Measurements from ENCODE around the gene CADM1.

The CADM1 gene

DNA sequence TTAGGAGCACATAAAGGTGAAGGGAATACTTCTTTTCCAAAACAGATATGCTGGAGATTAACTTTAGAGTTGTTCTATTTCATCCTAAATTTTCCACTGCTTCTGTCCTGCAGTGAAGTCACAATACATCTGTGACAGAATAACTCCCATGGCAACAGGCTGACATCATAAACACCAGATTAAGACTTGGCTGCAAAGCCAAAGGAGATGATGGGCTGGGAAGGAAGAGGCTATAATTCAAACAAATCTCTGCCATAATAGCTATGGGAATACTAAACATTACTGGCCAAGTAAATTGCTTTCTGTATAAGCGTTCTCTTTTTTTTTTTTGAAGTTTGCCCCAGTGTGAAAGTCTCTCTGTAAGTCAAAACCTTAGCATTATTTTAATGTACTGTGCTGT, 107.7 kb downstream of the CADM1 start:
- H3K4me1 Mint-ChIP-seq (ENCODE audit: low read depth): no peaks in the 10 kb centered on the region
- no peaks in the 10 kb centered on the region for H3K36me3 Mint-ChIP-seq (ENCODE audit: low read depth)
- no peak overlapping the region for H3K27ac Mint-ChIP-seq
- peaks cover 2% of the 10 kb centered on the region for H3K27me3 Mint-ChIP-seq
- no peak for DNase-seq
- H3K9me3 Mint-ChIP-seq: peaks cover 2% of the 10 kb centered on the region
- no peak overlapping the region for H3K4me3 Mint-ChIP-seq

DNA sequence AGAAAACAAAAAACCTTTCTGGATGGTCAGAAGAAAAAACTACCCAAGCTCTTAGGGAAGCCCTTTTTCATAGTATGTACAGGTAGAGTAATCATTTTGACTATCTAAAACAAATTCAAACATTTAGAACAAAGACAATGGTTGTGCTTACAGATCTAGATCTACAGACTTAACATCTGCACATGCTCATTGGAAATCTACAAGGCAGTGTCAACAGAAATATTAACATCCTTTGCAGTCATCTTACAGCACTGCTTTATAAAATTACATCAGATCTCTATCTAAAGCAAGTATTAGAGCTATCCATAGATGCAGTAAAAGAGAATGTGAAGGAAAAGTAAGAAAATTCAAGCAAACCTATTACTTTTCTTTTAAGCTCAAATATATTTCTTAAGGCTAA, 110.3 kb downstream of the CADM1 start:
- Mint-ChIP-seq H3K9me3 (peaks cover 2% of the 10 kb centered on the region), H3K4me1 (ENCODE audit: low read depth) (no peaks in the 10 kb centered on the region), H3K36me3 (ENCODE audit: low read depth) (no peaks in the 10 kb centered on the region), H3K4me3 (no peak overlapping the region), H3K27ac (no peak overlapping the region), H3K27me3 (no peaks in the 10 kb centered on the region)
- DNase-seq: no peak

GRCh38 chr11:115391598-115391997, 112.6 kb downstream of the CADM1 start:
- no peaks in the 10 kb centered on the region for H3K4me1 Mint-ChIP-seq (ENCODE audit: low read depth)
- peaks cover 11% of the 10 kb centered on the region for H3K27me3 Mint-ChIP-seq
- H3K36me3 Mint-ChIP-seq (ENCODE audit: low read depth): no peaks in the 10 kb centered on the region
- no peak overlapping the region for H3K27ac Mint-ChIP-seq
- H3K4me3 Mint-ChIP-seq: no peak overlapping the region
- H3K9me3 Mint-ChIP-seq: no peaks in the 10 kb centered on the region
- DNase-seq: no peak

DNA sequence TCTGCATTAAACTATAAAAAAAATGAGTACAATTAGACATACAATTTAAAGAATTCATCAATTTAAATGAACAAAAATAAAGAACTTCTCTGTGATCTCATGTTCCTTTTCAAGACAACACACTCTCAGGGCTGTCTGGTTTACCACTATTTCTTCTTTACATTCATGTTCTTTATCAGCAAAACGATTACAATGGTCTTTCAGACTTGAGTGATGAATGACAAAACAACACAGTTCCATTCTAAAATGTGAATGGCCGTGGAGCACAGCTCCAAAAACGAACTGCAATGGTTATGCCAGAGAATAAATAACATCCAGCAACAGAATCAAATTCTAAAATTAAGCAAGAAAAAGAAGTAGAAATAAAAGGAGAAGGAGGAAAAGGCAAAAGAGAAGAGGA, 113.1 kb downstream of the CADM1 start:
- H3K4me3 Mint-ChIP-seq: no peak overlapping the region
- no peaks in the 10 kb centered on the region for H3K9me3 Mint-ChIP-seq
- no peak overlapping the region for H3K27ac Mint-ChIP-seq
- DNase-seq: no peak
- H3K4me1 Mint-ChIP-seq (ENCODE audit: low read depth): no peaks in the 10 kb centered on the region
- peaks cover 11% of the 10 kb centered on the region for H3K27me3 Mint-ChIP-seq
- H3K36me3 Mint-ChIP-seq (ENCODE audit: low read depth): no peaks in the 10 kb centered on the region

- H3K27me3 Mint-ChIP-seq: peaks cover 16% of the 10 kb centered on the region
- no peak for DNase-seq
- no peaks in the 10 kb centered on the region for H3K9me3 Mint-ChIP-seq
- H3K4me1 Mint-ChIP-seq (ENCODE audit: low read depth): no peaks in the 10 kb centered on the region
- no peak overlapping the region for H3K27ac Mint-ChIP-seq
- H3K36me3 Mint-ChIP-seq (ENCODE audit: low read depth): no peaks in the 10 kb centered on the region
- no peak overlapping the region for H3K4me3 Mint-ChIP-seq
These were observed 113.8 kb downstream of the CADM1 start for GRCh38 chr11:115390441-115390840.

DNA sequence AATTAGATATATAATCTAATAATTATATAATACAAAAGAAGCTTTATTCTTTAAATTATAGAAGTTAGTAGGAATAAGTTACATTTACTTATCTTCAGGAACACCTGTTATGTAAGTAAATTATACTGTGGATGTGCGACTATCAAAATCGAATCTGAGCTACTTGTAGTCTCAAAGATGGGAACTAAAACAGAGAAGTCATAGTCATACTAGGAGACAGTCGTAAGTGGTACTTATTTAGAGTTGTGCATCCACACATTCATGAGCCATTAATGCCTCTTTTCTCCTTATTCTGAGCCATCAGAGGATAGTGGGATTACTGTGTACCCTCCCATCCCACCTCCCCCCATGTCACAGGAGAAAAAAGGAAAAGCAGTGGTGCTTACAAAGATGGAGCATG, 114.4 kb downstream of the CADM1 start:
- H3K27me3 Mint-ChIP-seq: peaks cover 16% of the 10 kb centered on the region

GRCh38 chr11:115385226-115385625, 119.0 kb downstream of the CADM1 start:
- no peaks in the 10 kb centered on the region for H3K4me1 Mint-ChIP-seq (ENCODE audit: low read depth)
- no peak overlapping the region for H3K27ac Mint-ChIP-seq
- H3K4me3 Mint-ChIP-seq: no peak overlapping the region
- H3K36me3 Mint-ChIP-seq (ENCODE audit: low read depth): no peaks in the 10 kb centered on the region
- peaks cover 17% of the 10 kb centered on the region for H3K27me3 Mint-ChIP-seq
- no peak for DNase-seq
- H3K9me3 Mint-ChIP-seq: no peaks in the 10 kb centered on the region

More for the DNA sequence above, 114.4 kb downstream of the CADM1 start:
- DNase-seq: no peak
- Mint-ChIP-seq H3K36me3 (ENCODE audit: low read depth) (no peaks in the 10 kb centered on the region), H3K9me3 (no peaks in the 10 kb centered on the region), H3K4me3 (no peak overlapping the region), H3K27ac (no peak overlapping the region), H3K4me1 (ENCODE audit: low read depth) (no peaks in the 10 kb centered on the region)

DNA sequence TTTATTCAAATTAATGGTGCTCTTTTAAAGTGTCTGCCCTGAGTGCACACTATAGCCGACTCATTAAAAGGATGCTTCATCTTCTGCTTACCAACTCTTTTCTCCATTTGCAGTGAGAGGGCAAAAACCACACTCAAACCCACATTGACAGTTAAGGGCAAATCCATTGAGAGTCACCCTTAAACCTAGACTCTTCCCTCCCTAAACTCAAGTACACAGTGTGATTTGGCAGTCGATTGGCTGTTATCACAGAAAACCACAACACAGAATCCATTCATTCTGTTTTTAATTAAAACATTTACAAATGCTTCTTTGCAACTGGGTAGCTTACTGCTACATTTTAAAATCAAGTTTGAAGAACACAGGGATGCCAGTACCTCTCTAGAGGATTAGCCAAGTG, 120.0 kb downstream of the CADM1 start:
- Mint-ChIP-seq H3K27ac (no peak overlapping the region), H3K36me3 (ENCODE audit: low read depth) (no peaks in the 10 kb centered on the region), H3K4me3 (no peak overlapping the region), H3K4me1 (ENCODE audit: low read depth) (no peaks in the 10 kb centered on the region), H3K27me3 (peaks cover 21% of the 10 kb centered on the region), H3K9me3 (no peaks in the 10 kb centered on the region)
- no peak for DNase-seq

DNA sequence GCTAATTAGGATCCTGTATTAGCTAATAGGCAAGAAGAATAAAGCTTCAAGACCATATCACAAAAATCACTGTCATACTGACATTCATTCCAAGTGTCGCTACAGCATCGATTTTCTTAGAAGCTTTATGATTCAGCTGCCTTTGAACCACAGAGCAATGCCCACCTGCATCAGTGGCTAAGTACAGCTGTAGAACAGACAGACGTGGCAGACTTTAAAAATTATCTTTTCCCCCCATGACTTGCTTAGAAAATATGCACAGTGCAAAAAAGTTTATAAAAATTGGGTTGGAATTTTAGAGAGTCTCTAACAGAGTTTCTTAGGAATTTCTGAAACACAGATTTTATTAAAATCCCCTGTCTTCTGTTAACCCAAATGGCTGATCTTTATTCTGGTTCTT, 120.8 kb downstream of the CADM1 start:
- DNase-seq: no peak
- H3K4me1 Mint-ChIP-seq (ENCODE audit: low read depth): no peaks in the 10 kb centered on the region
- no peak overlapping the region for H3K27ac Mint-ChIP-seq
- no peaks in the 10 kb centered on the region for H3K36me3 Mint-ChIP-seq (ENCODE audit: low read depth)
- H3K4me3 Mint-ChIP-seq: no peak overlapping the region
- peaks cover 21% of the 10 kb centered on the region for H3K27me3 Mint-ChIP-seq
- H3K9me3 Mint-ChIP-seq: no peaks in the 10 kb centered on the region

- Mint-ChIP-seq H3K27ac (no peak overlapping the region), H3K4me3 (no peak overlapping the region), H3K27me3 (peaks cover 5% of the 10 kb centered on the region), H3K4me1 (ENCODE audit: low read depth) (no peaks in the 10 kb centered on the region), H3K36me3 (ENCODE audit: low read depth) (no peaks in the 10 kb centered on the region), H3K9me3 (no peaks in the 10 kb centered on the region)
- DNase-seq: no peak
These were observed 124.7 kb downstream of the CADM1 start for GRCh38 chr11:115379528-115379927.

GRCh38 chr11:115378557-115378956, 125.7 kb downstream of the CADM1 start:
- no peaks in the 10 kb centered on the region for H3K9me3 Mint-ChIP-seq
- H3K4me1 Mint-ChIP-seq (ENCODE audit: low read depth): no peaks in the 10 kb centered on the region
- no peaks in the 10 kb centered on the region for H3K36me3 Mint-ChIP-seq (ENCODE audit: low read depth)

DNA sequence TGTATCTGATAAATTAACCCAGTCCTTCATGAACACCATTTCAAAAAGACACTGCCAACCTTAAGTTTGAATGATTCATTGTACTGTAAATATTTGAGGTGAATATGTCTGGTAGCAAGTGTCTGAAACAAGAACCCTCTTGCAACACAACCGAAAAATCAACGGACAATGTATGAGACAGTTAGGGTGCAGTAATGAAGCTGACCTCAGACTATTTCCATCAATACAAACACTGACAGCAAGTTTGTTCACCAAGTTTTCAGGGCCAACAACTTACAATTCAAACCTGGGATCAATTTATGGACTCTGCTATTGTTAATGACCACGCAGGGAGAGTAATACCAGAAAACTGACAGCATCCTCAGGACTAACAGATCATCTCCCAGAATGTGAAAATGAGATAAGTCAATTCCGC, 126.3 kb downstream of the CADM1 start:
- Mint-ChIP-seq H3K27me3 (peaks cover 5% of the 10 kb centered on the region), H3K4me3 (no peak overlapping the region), H3K36me3 (ENCODE audit: low read depth) (no peaks in the 10 kb centered on the region), H3K27ac (no peak overlapping the region), H3K4me1 (ENCODE audit: low read depth) (no peaks in the 10 kb centered on the region), H3K9me3 (no peaks in the 10 kb centered on the region)
- no peak for DNase-seq

More at GRCh38 chr11:115378557-115378956, 125.7 kb downstream of the CADM1 start:
- DNase-seq: no peak
- Mint-ChIP-seq H3K27me3 (peaks cover 5% of the 10 kb centered on the region), H3K4me3 (no peak overlapping the region), H3K27ac (no peak overlapping the region)

- H3K9me3 Mint-ChIP-seq: no peaks in the 10 kb centered on the region
- DNase-seq: no peak
- H3K27ac Mint-ChIP-seq: no peak overlapping the region
- H3K36me3 Mint-ChIP-seq (ENCODE audit: low read depth): no peaks in the 10 kb centered on the region
- peaks cover 3% of the 10 kb centered on the region for H3K27me3 Mint-ChIP-seq
- H3K4me1 Mint-ChIP-seq (ENCODE audit: low read depth): no peaks in the 10 kb centered on the region
- no peak overlapping the region for H3K4me3 Mint-ChIP-seq
These were observed 135.6 kb downstream of the CADM1 start for GRCh38 chr11:115368616-115369015.

GRCh38 chr11:115366826-115367225, 137.4 kb downstream of the CADM1 start:
- no peak for DNase-seq
- Mint-ChIP-seq H3K36me3 (ENCODE audit: low read depth) (no peaks in the 10 kb centered on the region), H3K9me3 (no peaks in the 10 kb centered on the region)

GRCh38 chr11:115365907-115366306, 138.3 kb downstream of the CADM1 start:
- Mint-ChIP-seq H3K27me3 (no peaks in the 10 kb centered on the region), H3K4me3 (no peak overlapping the region), H3K36me3 (ENCODE audit: low read depth) (no peaks in the 10 kb centered on the region), H3K9me3 (no peaks in the 10 kb centered on the region), H3K4me1 (ENCODE audit: low read depth) (no peaks in the 10 kb centered on the region), H3K27ac (no peak overlapping the region)
- no peak for DNase-seq

More at GRCh38 chr11:115366826-115367225, 137.4 kb downstream of the CADM1 start:
- Mint-ChIP-seq H3K4me3 (no peak overlapping the region), H3K27ac (no peak overlapping the region), H3K4me1 (ENCODE audit: low read depth) (no peaks in the 10 kb centered on the region), H3K27me3 (peaks cover 3% of the 10 kb centered on the region)

DNA sequence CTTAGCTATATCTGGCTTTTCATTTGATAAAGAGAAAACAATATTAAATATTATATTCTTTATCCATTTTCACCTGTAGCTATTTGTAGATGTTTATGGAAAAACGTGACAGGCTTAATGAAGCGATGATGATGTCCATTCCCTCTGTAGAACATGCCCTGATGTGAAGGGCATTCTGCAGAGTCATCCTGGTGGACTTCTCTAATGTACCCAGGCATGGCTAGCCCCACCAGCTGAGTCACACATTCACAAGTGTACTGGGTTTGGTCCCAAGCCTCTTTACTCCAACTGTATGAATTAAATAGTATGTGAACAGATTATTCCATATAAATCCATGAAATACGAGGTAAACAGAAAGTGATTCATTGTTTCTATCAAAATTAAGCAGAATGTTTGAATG, 139.3 kb downstream of the CADM1 start:
- no peak overlapping the region for H3K4me3 Mint-ChIP-seq
- H3K4me1 Mint-ChIP-seq (ENCODE audit: low read depth): no peaks in the 10 kb centered on the region
- DNase-seq: no peak
- H3K9me3 Mint-ChIP-seq: no peaks in the 10 kb centered on the region
- no peaks in the 10 kb centered on the region for H3K27me3 Mint-ChIP-seq
- no peak overlapping the region for H3K27ac Mint-ChIP-seq
- H3K36me3 Mint-ChIP-seq (ENCODE audit: low read depth): no peaks in the 10 kb centered on the region
